ENCODE results near the gene FHIT.
"Not testable (repeated sequence)": the region's sequence is repeated elsewhere in the genome, so short reads cannot be mapped to it uniquely, and the experiment has no call there.

FHIT gene

DNA sequence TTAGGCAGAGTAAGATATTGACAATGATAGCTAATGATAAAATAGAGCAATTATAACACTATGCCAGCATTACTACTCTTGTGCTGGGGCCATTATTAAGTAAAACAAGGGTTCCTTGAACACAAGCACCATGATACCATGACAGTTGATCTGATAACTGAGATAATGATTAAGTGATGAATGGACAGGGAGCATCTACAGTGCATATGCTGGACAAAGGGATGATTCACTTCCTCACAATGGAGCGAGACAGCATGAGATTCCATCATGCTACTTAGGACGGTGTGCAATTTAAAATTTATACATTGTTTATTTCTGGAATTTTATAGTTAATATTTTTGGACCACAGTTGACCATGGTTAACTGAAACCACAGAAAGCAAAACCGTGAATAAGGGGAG lies 156.6 kb downstream of the FHIT start:
- DNase-seq: no peak

DNA sequence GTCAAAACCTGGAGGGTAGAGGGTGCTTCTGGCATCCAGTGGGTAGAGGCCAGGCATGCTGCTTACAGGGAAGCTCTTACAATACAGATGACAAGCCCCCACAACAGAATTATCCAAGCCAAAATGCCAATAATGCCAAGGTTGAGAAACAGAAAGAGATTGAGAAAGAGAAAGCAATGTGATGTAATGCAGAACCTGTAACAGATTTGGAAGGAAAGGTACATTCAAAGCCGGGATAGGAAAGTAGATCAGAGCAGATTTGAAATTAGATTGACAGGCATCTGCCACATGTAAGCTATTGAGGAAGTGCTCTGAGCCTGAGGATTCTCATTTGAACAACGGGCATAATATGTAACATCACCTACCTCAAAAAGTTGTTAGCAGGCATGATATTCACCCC lies 157.9 kb downstream of the FHIT start:
- no peak for DNase-seq

DNA sequence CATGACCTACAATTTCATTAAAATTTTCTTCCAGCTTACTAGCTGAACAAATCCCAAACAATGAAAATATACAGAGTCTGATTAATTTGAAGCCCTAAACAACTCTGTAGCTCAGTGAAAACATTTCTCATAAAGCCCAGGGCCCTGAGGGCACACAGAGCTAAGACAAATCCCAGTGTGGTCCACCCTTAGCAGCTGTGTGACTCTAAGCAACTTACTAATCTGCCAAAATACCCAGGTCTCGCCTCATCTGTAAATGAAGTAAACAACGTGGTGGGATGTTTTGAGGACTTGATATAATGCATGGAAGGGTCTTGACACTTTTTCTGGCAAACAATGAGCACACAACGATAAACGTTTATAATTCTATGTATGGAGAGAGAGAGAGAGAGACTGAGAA lies 158.4 kb downstream of the FHIT start:
- DNase-seq: no peak

DNA sequence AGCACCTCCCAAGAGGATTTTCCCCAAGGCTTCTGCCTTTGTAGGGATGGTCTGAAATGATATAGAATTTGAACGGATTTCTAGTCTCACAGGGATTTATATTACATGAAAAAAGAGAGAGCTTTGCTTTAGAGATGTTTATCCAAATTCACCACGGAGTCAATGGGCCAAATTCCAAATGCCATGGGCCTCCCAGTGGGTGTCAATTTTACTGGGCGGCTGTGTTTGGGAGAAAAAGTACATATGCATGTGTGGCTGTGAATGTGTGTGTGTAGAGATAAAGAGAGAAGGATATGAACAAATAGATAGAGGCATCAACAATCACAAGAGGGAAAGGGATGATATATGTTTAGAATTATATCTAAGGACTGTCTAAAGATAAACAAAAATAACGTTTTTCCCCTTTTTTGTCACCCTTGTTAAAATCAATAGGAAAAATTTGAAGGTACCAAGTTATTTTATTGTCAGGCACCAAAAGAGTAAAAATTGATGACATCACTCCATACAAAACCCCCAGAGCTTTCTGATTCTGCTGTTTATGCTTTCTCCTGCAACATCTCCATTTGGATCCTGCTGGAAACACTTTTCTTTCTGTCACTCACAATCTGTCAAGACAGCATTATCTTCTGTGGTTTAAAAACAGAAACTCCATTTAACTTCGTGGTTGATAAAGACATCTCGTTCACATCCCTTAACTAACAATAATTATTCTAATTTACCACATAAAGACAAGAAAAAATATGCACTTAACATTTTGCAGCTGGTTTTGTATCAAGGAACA lies 160.7 kb downstream of the FHIT start:
- no peak for DNase-seq

DNA sequence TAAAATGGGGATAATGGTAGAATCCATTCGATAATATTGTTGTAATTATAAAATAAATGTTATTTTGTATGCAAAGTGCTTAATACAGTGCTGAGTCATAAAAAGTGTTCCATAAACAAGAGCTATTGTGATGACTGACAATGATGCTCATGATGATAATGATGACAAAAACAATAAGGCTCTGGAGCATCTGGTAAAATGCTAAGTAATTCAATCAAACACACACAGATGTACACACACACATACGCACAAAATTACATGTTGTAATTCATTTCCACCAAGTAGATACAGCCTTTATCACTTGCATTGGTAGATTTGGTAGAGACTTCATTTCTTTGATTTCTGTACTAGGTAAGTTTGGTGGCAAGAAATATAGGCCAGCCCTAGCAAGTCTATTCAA lies 163.8 kb downstream of the FHIT start:
- no peak for DNase-seq

DNA sequence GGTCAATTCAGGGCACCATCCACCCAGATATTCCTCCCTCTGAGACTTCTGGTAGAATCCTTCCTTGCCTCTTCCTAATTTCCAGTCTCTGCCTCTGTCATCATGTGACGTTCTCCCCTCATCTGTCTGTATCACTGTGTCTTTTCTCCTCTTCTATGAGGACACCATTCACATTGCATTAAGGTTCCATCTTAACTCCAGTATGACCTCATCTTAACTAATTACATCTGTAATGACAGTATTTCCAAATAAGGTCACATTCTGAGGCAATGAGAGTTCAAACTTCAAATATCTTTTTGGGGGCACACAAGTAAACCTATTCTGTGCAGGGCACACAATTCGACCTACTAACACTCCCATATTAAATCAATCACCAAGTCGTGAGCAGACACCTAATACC lies 169.7 kb downstream of the FHIT start:
- no peak for DNase-seq

DNA sequence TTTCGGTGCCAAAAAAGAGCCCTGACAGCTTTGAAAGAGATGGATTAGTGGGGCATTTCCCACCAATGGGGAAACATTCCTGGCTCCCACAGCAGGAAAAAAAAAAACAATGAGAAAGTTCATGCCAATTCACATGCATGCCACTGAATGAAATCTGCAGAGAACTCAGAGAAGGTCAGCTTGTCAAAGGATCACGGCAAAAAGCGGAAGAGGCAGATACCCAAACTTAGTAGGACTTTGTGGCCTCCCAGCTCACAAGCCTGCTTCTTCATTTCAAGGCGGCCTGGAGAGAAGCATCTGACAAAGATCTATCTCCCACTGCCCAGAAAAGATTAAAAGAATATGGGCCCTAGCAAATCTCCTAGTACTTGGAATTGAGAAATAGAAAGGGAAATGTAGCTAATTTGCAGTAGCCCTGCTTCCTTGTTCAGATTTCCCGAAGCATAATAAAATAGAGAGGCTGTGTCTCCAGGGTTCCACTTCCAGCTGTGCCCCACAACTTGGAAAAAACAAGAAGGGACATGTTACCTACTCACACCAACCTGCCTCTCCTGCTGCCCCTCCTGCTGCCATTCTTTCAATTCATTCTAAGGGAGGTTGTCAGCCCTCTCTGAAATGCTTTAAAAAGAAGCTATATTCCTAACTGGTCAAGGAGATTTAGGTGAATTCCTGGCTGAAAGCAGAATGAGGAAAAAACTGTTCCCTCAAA lies 170.4 kb downstream of the FHIT start:
- no peak for DNase-seq

DNA sequence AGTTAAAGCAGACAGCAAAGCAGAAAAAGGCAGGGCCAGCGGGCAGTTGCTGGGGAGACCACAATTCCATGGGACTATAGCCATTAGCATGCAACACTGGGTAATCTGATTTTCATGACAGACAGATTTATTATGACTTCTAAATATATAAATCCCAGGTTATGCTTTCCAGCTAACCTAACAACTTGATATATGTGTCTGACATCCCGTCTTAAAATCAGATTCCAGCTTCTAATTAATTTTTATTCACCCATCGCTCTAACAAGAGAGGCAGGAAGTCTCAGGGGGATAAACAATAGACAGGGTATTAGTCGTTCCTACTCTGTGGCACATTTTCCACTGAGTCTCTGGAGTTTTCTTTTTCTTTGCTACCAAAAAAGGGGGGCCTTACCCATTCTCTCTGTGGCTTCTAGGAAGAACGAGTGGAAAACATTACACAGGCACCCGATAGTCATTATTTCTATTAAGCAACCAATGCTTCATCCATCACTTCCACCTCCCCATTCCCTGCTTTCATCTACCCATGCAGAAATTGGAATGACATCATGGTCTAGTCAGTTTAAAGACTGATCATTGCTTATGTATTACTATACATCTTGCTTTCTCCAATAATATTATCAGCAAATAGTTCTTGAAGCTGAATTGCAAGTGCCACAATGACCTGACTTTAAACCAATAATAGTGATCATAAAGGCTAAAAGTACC lies 173.1 kb downstream of the FHIT start:
- DNase-seq: no peak

DNA sequence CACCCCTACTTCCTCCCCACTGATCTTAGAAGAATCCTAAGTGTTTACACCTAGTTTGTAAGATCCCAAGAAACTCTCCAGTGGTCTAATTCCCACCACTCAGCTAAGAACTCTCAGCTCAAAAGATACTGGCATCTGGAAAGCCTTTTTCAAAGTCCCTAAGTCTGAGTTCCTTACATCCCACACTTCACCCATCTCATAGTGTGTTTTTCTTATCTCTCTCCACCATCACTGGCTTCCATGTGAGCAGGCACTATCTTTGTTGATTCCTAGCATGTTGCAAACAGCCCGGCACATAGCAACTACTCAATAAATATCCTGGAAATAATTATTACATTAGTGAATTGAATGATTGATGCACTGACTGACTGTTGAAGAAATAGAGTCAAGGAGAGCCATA lies 173.7 kb downstream of the FHIT start:
- no peak for DNase-seq

DNA sequence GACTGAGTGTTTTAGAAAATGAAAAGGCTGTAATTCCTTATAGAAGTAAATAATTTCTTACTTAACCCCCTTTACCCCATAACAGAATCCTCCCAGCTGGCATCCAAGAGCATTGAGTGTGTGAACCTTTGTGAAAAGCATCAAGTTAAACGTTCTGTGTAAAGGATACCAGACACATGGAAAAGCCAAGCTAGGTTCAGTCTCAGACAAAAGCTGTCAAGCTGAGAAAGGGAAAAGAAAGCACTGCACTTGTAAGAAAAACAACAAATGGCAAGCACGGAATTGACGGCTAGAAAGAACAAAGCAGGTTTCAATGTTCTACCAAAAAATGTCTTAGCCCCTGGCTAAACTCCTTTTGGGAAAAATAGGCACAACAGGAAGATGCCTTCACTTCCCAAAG lies 176.5 kb downstream of the FHIT start:
- DNase-seq: no peak

DNA sequence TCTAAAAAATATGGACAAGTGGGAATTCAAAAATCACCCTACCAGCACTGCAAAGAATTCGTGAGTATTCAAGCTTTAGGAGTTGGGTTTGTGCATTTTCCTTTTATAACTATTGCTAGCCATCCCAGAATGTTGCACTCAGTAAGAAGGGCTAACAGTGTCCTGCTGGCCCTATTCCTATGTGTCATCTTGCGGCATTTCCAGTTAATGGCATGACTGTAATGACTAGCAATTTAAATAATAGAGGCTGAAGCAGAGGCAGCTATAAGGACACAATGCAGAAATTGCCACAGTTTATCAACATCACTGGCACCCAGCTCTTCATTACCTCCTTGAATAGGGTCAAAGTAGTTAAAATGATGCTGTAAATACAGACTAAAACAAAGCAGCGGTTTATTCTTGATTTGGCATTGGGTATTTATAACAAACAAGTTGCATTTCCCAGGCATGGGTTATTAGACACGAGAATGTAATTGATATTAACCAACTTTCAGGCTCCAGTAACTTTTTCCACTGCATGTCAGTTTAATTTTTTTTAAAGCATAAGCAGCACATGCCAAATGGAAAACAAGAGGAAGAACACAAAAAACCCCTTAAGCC lies 177.6 kb downstream of the FHIT start:
- no peak for DNase-seq

DNA sequence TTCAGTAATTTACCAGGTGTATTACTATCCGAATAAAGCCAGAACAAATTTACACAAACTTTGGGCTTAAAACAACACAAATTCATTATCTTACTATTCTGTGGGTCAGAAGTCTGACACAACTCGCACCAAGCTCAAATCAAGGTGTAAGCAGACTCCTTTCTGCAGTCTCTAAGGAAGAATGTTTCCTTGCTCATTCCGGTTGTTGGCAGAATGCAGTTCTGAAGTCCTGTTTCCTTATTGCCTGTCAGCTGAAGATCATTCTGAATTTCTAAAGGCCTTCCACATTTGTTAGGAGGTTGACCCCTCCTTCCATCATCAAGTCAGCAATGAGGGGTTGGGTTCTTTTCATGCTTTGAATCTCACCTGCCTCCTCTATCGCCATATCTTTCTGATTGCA lies 183.2 kb downstream of the FHIT start:
- no peak for DNase-seq

DNA sequence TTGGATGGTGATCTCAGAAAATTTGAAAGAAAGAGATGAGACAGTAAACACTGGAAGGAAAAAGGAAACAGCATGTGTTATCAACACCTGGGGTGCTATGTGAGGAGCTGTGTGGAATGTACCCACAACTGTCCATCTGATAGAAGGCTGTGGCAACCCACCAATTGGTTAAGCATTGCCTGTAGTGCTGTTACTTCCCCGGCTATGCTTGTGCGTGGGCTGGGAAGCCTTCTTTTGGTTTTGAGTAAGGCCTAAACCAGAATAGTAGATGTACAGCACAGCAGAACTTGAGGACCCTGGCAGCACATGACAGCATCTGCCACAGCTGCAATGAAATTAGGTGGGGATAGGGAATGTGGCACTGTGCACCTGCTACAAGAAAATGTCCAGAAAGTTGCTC lies 184.5 kb downstream of the FHIT start:
- DNase-seq: no peak

DNA sequence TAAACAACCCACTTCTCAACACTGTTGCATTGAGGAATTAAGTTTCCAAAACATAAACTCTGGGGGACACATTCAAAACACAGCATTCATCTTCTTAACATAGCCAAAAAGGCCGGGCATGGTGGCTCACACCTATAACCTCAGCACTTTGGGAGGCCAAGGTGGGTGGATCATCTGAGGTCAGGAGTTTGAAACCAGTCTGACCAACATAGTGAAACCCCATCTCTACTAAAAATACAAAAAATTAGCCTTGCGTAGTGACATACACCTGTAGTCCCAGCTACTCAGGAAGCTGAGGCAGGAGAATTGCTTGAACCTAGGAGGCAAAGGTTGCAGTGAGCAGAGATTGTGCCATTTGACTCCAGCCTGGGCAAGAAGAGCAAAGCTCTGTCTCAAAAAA lies 185.0 kb downstream of the FHIT start:
- DNase-seq: not testable (repeated sequence)

DNA sequence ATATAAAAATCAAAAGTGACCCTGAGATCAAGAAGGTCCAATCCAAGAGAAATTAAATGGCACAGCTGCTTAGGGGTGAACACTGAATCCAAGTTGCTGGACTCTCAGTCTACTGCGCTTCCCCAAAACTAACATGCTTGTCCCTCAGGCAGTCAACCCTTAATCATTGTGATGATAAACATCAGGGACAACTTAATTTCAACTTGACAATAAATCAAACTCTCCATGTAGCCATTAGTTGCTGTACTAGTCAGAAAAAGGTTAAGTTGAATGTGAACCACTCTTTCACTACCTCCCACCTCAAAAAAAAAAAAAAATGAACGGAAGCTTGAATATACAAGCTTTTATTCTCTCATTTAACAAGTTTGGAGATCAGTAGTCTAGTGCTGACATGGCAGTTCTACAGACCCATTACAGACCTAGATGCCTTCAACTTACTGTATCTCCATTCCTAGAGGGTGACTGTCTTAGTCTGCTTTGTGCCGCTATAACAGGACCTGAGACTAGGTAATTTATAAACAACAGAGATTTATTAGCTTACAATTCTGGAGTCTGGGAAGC lies 185.7 kb downstream of the FHIT start:
- DNase-seq: no peak

DNA sequence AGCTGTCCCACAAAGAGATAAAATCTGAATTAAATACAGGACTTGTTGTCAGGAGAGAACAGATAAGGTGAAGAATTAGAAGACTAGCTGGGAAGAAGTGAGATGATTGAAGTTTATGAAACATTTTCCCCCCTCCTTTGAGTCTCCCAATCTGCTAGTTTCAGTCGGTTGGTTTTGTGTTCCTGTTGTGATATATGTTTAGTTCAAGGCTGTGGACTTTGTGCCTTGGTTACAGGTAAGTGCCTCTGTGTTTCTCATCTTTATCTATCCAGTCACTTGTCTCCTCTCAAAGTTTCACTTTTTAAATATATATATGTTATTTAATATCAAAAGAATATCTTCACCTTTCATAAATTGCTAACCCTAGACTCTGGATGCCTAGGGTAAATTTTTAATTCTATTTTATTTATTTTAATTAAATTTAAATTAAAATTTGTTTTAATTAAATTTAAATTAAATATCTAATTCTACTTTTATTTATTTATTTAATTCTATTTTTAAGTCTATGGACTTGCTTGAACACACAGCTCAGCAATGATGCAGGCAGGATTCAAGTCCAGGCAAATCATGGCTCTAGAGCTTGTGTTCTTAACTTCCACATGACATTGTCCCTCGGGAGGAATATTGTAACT lies 190.0 kb downstream of the FHIT start:
- no peak for DNase-seq

DNA sequence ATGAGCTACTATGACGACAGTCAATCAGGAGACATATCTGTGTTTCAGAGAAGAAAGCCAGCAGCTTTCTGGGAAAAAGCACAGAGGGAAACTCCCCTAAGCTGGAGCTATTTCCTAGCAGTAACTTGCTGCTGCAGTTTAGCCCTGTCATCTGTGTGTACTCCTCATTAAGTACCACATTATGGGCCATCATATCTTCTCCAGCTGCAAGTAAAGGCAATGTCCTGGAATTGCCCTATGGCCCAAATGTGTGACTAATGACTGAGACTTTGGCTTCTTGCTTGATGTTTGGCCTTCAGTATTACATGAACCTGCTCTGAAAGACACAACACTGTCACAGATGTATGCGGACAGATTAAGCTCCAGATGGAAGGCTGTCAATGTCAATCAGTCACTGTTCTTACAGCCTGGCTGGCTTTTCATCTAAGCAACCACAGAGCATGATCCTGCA lies 190.8 kb downstream of the FHIT start:
- DNase-seq: no peak

DNA sequence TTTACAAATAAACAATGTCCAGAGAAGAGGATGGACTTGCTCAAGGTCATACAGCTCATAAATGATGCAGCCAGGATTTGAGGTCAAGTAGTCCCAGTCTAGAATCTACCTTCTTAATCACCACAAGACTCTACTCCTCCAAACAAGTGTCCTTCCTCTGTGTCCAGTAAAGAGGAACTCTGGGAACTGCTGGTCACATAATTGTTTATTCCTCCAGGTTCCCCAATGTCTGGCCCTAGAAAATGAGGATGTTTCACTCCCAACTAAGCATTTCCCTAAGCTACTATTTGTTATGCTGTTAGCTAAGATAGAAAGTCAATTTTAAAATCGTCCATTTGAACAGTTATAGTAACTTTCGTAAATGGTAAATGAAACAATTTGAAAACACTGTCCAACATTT lies 192.4 kb downstream of the FHIT start:
- no peak for DNase-seq

DNA sequence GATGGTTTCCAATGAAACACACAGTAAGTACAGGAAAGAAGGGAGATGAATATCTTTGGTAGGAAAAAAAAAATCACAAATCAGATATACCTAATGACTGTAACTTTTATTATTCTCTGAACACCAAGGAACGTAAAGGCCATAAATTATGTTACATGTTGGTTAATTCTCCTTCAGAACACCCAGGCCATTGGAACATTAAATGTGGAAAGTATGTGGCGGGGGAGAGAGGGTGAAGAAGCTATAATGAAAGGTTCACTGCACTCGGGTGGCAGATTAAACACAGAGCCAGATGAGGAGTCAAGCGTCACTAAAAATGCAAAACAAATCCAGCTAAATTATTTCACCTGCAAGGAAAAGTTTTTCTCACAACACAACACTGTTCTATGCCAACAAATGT lies 193.8 kb downstream of the FHIT start:
- no peak for DNase-seq

DNA sequence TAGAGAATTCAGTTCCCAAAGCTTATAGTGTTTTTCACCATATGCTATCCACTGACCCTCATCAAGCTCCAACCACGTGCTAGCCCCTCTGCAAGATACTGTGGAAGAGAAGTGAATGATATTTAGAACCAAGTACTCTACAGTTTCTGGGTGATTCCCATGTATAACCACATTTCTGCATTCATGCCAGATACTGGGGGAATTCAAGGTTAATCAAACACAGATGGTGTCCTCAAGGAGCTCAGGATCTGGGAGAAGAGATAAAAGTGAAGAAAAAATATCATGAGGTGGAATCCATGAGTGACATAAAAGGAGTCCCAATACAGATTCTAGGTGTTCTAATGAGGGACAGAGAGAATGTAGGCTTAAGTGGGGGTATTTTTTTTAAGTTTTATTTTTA lies 195.8 kb downstream of the FHIT start:
- no peak for DNase-seq

DNA sequence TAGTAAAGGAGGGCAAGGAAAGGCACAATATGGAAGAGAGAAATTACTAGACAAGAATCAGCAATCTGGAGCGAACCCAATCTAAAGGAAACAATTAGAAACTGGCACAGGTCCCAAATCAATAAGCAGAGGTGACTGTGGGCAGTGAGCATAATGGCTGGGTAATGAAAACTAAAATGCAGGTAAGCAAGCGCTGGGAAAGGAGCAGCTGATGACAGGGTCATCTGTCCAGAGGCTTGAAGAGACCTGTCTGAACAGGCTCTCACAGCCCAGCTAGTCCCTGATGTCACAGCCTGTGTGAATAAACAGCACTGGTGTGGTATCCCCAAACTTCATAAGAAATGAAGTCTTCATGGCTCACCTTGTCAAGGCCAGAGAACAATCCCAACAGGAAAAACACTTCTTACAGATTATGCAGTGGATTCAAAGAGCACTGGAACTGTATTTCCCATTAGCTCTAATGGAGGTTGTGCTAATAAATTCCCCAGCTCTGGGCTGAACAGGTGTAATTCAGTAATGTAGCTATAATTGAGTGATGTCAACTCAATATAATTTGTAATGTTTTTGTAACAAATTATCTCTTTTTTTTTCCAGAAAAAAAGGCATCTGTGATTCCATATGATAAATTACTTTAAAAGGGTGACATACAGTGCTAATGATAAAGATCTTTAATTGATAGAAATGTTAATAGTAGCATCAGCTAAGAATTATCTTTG lies 197.3 kb downstream of the FHIT start:
- DNase-seq: no peak

DNA sequence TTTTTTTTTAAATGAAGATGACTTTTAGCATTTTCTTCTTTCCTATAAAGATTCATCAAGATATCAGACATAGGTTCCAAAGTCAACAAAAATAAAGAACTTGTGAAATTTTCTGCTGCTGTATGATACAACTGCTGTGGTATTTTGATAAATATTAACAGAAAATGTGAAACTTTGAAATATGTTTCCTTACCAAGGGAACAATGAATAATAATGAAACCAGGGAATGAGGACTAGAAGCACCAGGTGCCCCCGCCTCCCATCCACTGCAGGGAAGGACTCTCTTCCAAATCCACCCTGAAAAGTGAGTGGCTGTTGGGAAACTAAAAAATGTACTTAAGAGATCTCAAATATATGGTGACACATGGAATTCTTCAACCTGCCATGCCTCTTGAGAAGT lies 198.4 kb downstream of the FHIT start:
- no peak for DNase-seq

All from stimulated activated CD4-positive, alpha-beta T cell treated with anti-CD3 and anti-CD28 coated beads, Interleukin-4, amount 100 ng/mL, for 24 hours (primary cell).